Effector memory CD8-positive, alpha-beta T cell (primary cell): ENCODE measurements around the gene PLEK.

Experiments used
- ATAC-seq: fragments of 150-1000 bp; cut with Tn5 transposase; replicated peaks from 2 replicates; pipeline ENCODE4 v1.10.0; 2021; ENCODE audit warnings: mild to moderate bottlenecking, moderate library complexity
- DNase-seq, 3 experiments: peaks; one replicate each; pipeline ENCODE4 v3.0.0; 2021
- H3K27ac Mint-ChIP-seq, 2 donors: one replicate each; pipeline ENCODE4 v1.8.0; 2022; ENCODE audit warnings: mild to moderate bottlenecking in 2 of 2, mixed read lengths in 2 of 2, moderate library complexity in 2 of 2
- H3K27me3 Mint-ChIP-seq, 2 donors: one replicate each; pipeline ENCODE4 v1.8.0; 2022; ENCODE audit warnings: mixed read lengths in 2 of 2
- H3K36me3 Mint-ChIP-seq: one replicate; pipeline ENCODE4 v1.8.0; 2022; ENCODE audit warnings: mild to moderate bottlenecking, moderate library complexity, mixed read lengths; ENCODE audit not compliant: insufficient read depth
- H3K4me1 Mint-ChIP-seq, 2 donors: one replicate each; pipeline ENCODE4 v1.8.0; 2022; ENCODE audit warnings: low read depth in 2 of 2, mixed read lengths in 2 of 2
- H3K4me3 Mint-ChIP-seq, 2 donors: one replicate each; pipeline ENCODE4 v1.8.0; 2022; ENCODE audit warnings: mild to moderate bottlenecking in 2 of 2, mixed read lengths in 2 of 2, moderate library complexity in 2 of 2
- H3K9me3 Mint-ChIP-seq, 2 donors: one replicate each; pipeline ENCODE4 v1.8.0; 2022; ENCODE audit warnings: mixed read lengths in 2 of 2

The PLEK gene

GRCh38 chr2:68416081-68416675, 51.1 kb downstream of the PLEK start:
- Mint-ChIP-seq H3K27me3 (no peaks in the 10 kb centered on the region), H3K4me1 (peaks cover 45 to 67% of the 10 kb centered on the region in 2 donors), H3K4me3 (no peak overlapping the region), H3K27ac (peak overlapping the region in 1 of 2 donors; percentile 95), H3K9me3 (no peaks in the 10 kb centered on the region), H3K36me3 (peaks cover 3% of the 10 kb centered on the region)
- no peak for DNase-seq
- no peak for ATAC-seq

DNA sequence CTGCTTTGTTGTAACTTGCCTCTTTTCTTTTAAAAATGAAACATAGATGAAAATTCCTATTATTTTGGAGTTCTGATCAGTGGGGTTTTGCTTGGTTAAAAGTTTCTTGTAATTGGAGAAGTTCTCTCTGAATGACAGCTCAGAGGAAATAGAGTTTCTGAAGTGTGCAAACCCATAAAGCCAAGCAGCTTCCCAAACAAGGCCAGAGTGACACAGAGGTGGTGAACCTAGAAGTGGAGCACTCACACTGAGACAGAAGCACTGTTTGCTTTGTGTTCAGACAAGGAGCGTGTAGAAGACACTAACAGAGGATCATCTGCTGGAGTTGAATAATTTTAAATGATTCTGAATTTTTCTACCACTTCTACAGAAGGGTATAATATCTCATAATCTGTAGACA, 52.8 kb downstream of the PLEK start:
- Mint-ChIP-seq H3K27ac (peak overlapping the region; percentile 82 to 95), H3K36me3 (peaks cover 3% of the 10 kb centered on the region), H3K9me3 (no peaks in the 10 kb centered on the region), H3K4me3 (peak overlapping the region; percentile 43 to 55), H3K4me1 (peaks cover 36 to 62% of the 10 kb centered on the region in 2 donors), H3K27me3 (no peaks in the 10 kb centered on the region)
- no peak for DNase-seq
- peak; percentile 72 for ATAC-seq

- ATAC-seq (no peak), DNase-seq (no peak)
- Mint-ChIP-seq H3K4me1 (peaks cover 33 to 59% of the 10 kb centered on the region in 2 donors), H3K36me3 (peaks cover 3% of the 10 kb centered on the region), H3K9me3 (no peaks in the 10 kb centered on the region), H3K27me3 (no peaks in the 10 kb centered on the region), H3K27ac (peak overlapping the region; percentile 82 to 95), H3K4me3 (peak overlapping the region; percentile 43 to 55)
Observed at GRCh38 chr2:68418419-68418818, 53.3 kb downstream of the PLEK start.

- peaks cover 3% of the 10 kb centered on the region for H3K36me3 Mint-ChIP-seq
- H3K27ac Mint-ChIP-seq = peak overlapping the region; percentile 82 to 95
- no peaks in the 10 kb centered on the region for H3K27me3 Mint-ChIP-seq
- peak overlapping the region in 1 of 2 donors; percentile 55 for H3K4me3 Mint-ChIP-seq
- DNase-seq (no peak), ATAC-seq (no peak)
- peaks cover 31 to 56% of the 10 kb centered on the region in 2 donors for H3K4me1 Mint-ChIP-seq
- no peaks in the 10 kb centered on the region for H3K9me3 Mint-ChIP-seq
Observed at GRCh38 chr2:68418855-68419254, 53.8 kb downstream of the PLEK start.

- Mint-ChIP-seq H3K27me3 (no peaks in the 10 kb centered on the region), H3K27ac (no peak overlapping the region), H3K4me1 (peaks cover 31 to 53% of the 10 kb centered on the region in 2 donors), H3K9me3 (no peaks in the 10 kb centered on the region), H3K4me3 (no peak overlapping the region), H3K36me3 (peaks cover 3% of the 10 kb centered on the region)
- no peak for DNase-seq
- ATAC-seq = no peak
Observed at GRCh38 chr2:68420254-68420910, 55.3 kb downstream of the PLEK start.

GRCh38 chr2:68423966-68424650, 59.0 kb downstream of the PLEK start:
- ATAC-seq = peak; percentile 71
- DNase-seq = no peak

GRCh38 chr2:68425503-68425902, 60.4 kb downstream of the PLEK start:
- Mint-ChIP-seq H3K4me3 (no peak overlapping the region), H3K4me1 (peaks cover 19 to 37% of the 10 kb centered on the region in 2 donors), H3K36me3 (peaks cover 5% of the 10 kb centered on the region), H3K27me3 (no peaks in the 10 kb centered on the region), H3K9me3 (no peaks in the 10 kb centered on the region), H3K27ac (no peak overlapping the region)
- no peak for ATAC-seq
- no peak for DNase-seq

More at GRCh38 chr2:68423966-68424650, 59.0 kb downstream of the PLEK start:
- no peaks in the 10 kb centered on the region for H3K27me3 Mint-ChIP-seq
- H3K36me3 Mint-ChIP-seq = peaks cover 5% of the 10 kb centered on the region
- H3K4me3 Mint-ChIP-seq = no peak overlapping the region
- H3K9me3 Mint-ChIP-seq = no peaks in the 10 kb centered on the region
- no peak overlapping the region for H3K27ac Mint-ChIP-seq
- H3K4me1 Mint-ChIP-seq = peaks cover 22 to 34% of the 10 kb centered on the region in 2 donors

DNA sequence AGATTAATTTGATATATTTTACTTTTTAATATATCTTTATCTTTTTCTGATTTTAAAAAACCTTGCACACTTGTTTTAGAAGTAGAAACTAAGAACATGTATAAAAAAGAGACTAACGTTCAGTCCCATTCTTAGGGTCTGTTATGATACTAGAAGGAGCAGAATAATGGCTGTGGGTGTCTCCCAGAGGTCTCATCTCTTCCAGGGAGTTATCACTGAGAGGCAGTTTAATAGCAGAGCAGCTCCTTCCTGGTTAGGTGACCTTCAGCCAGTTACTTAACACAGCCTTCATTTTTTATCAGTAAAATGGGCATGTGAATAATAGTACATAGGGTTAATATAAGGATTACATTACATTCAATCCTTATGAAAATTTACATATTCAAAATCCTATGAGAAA, 61.4 kb downstream of the PLEK start:
- DNase-seq (no peak), ATAC-seq (no peak)
- H3K4me1 Mint-ChIP-seq = peaks cover 17 to 32% of the 10 kb centered on the region in 2 donors
- H3K27ac Mint-ChIP-seq = peak overlapping the region; percentile 92
- H3K9me3 Mint-ChIP-seq = no peaks in the 10 kb centered on the region
- H3K27me3 Mint-ChIP-seq = no peaks in the 10 kb centered on the region
- H3K4me3 Mint-ChIP-seq = no peak overlapping the region
- peaks cover 5% of the 10 kb centered on the region for H3K36me3 Mint-ChIP-seq

DNA sequence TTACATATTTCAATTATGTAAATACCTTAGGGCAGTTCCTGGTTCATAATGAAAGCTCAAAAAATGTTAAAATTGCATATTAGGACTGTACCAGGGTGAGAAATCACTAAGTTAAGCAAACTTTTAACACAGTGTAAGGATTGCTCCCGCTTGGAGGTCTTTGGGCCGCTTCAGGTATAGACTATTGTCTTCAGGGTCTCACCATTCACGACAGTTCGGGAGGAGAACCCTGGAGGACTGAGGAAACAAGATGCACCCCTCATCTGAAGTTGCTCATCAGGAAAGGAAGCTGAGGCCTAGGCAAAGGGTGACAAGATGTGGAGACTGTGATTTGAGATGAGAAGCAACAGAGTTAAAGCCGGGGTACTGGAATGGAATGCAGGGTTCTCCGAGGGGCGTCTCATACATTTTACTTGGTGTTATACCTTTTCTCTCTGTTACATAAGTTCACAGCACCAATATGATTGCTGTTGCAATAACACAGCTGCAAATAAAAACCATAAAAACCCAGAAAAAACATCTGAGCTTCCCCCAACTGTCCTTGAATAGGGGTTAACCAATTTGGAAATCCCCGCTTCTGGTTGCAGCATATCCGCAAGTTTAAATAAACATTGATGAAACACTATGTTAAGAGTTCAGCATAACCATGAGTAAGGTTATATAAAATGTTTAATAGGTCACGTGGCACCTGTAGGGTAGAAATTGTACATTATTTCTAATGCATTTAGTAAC, 61.9 kb downstream of the PLEK start:
- H3K27me3 Mint-ChIP-seq = no peaks in the 10 kb centered on the region
- ATAC-seq (peak; percentile 82), DNase-seq (peak in 1 of 3 experiments; percentile 21)
- peak overlapping the region; percentile 92 for H3K27ac Mint-ChIP-seq
- peak overlapping the region; percentile 43 to 59 for H3K4me3 Mint-ChIP-seq
- H3K4me1 Mint-ChIP-seq = peaks cover 12 to 29% of the 10 kb centered on the region in 2 donors
- H3K9me3 Mint-ChIP-seq = no peaks in the 10 kb centered on the region
- peaks cover 5% of the 10 kb centered on the region for H3K36me3 Mint-ChIP-seq

DNA sequence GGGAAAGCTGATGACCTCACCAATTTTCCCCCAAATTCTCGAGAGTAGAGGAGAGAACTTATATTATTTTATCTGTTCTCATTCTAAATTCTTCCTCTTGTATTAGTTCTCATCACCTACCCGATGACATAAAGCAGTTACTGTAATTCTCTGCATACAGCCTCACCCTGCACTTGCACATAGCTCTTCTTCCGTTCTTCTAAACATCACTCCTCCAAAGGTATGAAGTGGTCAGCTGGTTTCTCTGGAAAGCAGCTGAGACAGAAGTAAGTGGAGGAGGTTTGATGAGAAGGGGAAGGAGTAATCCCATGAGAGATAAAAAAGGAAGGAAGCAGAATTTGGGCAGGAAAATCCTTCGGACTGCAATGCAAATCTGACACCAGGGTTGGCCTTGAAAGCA, 63.0 kb downstream of the PLEK start:
- Mint-ChIP-seq H3K27ac (peak overlapping the region; percentile 5 to 92), H3K27me3 (no peaks in the 10 kb centered on the region), H3K9me3 (no peaks in the 10 kb centered on the region), H3K36me3 (peaks cover 5% of the 10 kb centered on the region), H3K4me1 (peaks cover 19 to 36% of the 10 kb centered on the region in 2 donors), H3K4me3 (no peak overlapping the region)
- DNase-seq (no peak), ATAC-seq (no peak)

DNA sequence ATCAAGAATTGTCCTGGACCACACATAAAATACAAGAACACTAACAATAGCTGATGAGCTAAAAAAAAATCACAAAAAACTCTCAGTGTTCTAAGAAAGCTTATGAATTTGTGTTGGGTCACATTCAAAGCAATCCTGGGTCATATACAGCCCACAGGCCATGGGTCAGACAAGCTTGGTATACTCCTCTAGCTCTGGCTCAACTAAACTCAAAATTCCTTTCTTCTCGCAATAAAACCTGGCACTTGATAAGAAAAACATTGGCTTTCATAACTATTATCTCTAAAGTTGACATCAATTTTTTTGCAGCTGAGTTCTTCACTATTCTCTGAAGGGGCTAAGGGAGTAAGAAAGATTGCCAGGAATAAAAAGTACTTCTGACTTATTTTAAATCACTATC, 63.7 kb downstream of the PLEK start:
- Mint-ChIP-seq H3K27me3 (no peaks in the 10 kb centered on the region), H3K4me3 (no peak overlapping the region), H3K4me1 (peaks cover 22 to 36% of the 10 kb centered on the region in 2 donors), H3K27ac (no peak overlapping the region), H3K36me3 (peaks cover 5% of the 10 kb centered on the region), H3K9me3 (no peaks in the 10 kb centered on the region)
- no peak for DNase-seq
- no peak for ATAC-seq

GRCh38 chr2:68429311-68429826, 64.3 kb downstream of the PLEK start:
- ATAC-seq (no peak), DNase-seq (no peak)
- Mint-ChIP-seq H3K36me3 (peaks cover 5% of the 10 kb centered on the region), H3K4me1 (peaks cover 22 to 36% of the 10 kb centered on the region in 2 donors), H3K27ac (no peak overlapping the region), H3K9me3 (no peaks in the 10 kb centered on the region), H3K27me3 (no peaks in the 10 kb centered on the region), H3K4me3 (no peak overlapping the region)

DNA sequence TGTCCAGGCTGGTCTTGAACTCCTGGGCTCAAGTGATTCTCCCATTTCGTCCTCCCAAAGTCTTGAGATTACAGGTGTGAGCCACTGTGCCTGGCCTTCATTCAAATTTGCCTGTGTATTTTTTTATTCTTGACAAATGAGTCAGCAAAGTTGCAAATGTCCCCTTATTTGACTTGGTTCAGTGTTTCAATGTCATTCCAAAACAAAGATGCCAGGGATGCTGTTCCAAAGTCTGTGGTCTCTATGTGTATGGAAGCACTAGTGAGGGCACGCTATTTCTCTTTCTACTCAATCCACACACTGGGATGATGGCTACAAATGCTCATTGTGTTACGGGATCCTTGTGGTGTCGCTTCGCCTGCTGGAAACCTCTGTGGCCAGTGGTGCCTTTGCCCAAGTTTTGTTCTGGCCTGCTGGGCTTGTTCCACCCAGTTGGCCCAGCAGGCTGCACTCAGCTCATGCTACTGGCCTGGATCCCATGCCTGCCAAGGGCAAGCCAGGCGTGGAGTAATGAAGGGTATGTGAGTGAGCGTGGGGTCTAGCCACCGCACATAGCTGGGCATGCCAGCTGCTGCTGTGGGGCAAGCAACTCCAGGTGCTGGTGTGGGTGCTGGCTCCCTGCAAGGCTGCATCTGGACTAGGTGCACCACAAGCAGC, 66.4 kb downstream of the PLEK start:
- H3K4me1 Mint-ChIP-seq = peaks cover 24 to 45% of the 10 kb centered on the region in 2 donors
- H3K9me3 Mint-ChIP-seq = no peaks in the 10 kb centered on the region
- H3K4me3 Mint-ChIP-seq = no peak overlapping the region
- H3K27me3 Mint-ChIP-seq = no peaks in the 10 kb centered on the region
- peaks cover 5% of the 10 kb centered on the region for H3K36me3 Mint-ChIP-seq
- DNase-seq (no peak), ATAC-seq (no peak)
- H3K27ac Mint-ChIP-seq = peak overlapping the region in 1 of 2 donors; percentile 59
